ENCODE results near the gene FBLN2.

Gene FBLN2

GRCh38 chr3:13536832-13537231 lies 12.1 kb upstream of the FBLN2 start:
- H3K4me2 ChIP-seq (ENCODE audit: low read length) = no peak overlapping the region
- H2AFZ ChIP-seq (ENCODE audit: low read depth, low read length) = no peak overlapping the region
- H3K4me3 ChIP-seq (ENCODE audit: low read length) = no peak overlapping the region
- H3K27me3 ChIP-seq (ENCODE audit: low read depth, low read length) = peaks cover 24% of the 10 kb centered on the region
- no peaks in the 10 kb centered on the region for H3K9me3 ChIP-seq (ENCODE audit: insufficient read depth, low read length)
- H3K4me1 ChIP-seq (ENCODE audit: low read length) = no peaks in the 10 kb centered on the region
- no peaks in the 10 kb centered on the region for H3K36me3 ChIP-seq (replicated peaks; ENCODE audit: low read depth, low read length)
- no peak overlapping the region for H3K27ac ChIP-seq (ENCODE audit: low read length)
- H4K20me1 ChIP-seq (ENCODE audit: insufficient read depth, low read length) = no peaks in the 10 kb centered on the region
- TF ChIP-seq CTCF (IDR thresholded peaks at IDR 0.05; ENCODE audit: low read depth, low read length) = no peak
- TF ChIP-seq EZH2phosphoT487 (IDR thresholded peaks at IDR 0.05; ENCODE audit: low read depth) = no peak
- no peaks in the 10 kb centered on the region for H3K79me2 ChIP-seq (ENCODE audit: low read length)
- H3K9ac ChIP-seq (ENCODE audit: low read length) = no peak overlapping the region

GRCh38 chr3:13537244-13537908 lies 11.5 kb upstream of the FBLN2 start:
- no peak overlapping the region for H3K4me3 ChIP-seq (ENCODE audit: low read length)
- H3K4me1 ChIP-seq (ENCODE audit: low read length) = no peaks in the 10 kb centered on the region
- H3K9ac ChIP-seq (ENCODE audit: low read length) = no peak overlapping the region
- no peaks in the 10 kb centered on the region for H4K20me1 ChIP-seq (ENCODE audit: insufficient read depth, low read length)
- no peaks in the 10 kb centered on the region for H3K36me3 ChIP-seq (replicated peaks; ENCODE audit: low read depth, low read length)
- H3K9me3 ChIP-seq (ENCODE audit: insufficient read depth, low read length) = no peaks in the 10 kb centered on the region; the same call in 1 of the 2 replicates
- no peak for TF ChIP-seq CTCF (IDR thresholded peaks at IDR 0.05; ENCODE audit: low read depth, low read length)
- no peak for TF ChIP-seq EZH2phosphoT487 (IDR thresholded peaks at IDR 0.05; ENCODE audit: low read depth)
- H3K79me2 ChIP-seq (ENCODE audit: low read length) = no peaks in the 10 kb centered on the region
- peaks cover 29% of the 10 kb centered on the region for H3K27me3 ChIP-seq (ENCODE audit: low read depth, low read length)
- H3K27ac ChIP-seq (ENCODE audit: low read length) = no peak overlapping the region
- H3K4me2 ChIP-seq (ENCODE audit: low read length) = no peak overlapping the region
- no peak overlapping the region for H2AFZ ChIP-seq (ENCODE audit: low read depth, low read length)

GRCh38 chr3:13537909-13538296 lies 11.0 kb upstream of the FBLN2 start:
- TF ChIP-seq EZH2phosphoT487 (IDR thresholded peaks at IDR 0.05; ENCODE audit: low read depth) (no peak), CTCF (IDR thresholded peaks at IDR 0.05; ENCODE audit: low read depth, low read length) (no peak)
- H2AFZ ChIP-seq (ENCODE audit: low read depth, low read length) = no peak overlapping the region
- H3K9me3 ChIP-seq (ENCODE audit: insufficient read depth, low read length) = no peaks in the 10 kb centered on the region; the same call in 1 of the 2 replicates
- H3K27me3 ChIP-seq (ENCODE audit: low read depth, low read length) = peaks cover 29% of the 10 kb centered on the region
- H3K36me3 ChIP-seq (replicated peaks; ENCODE audit: low read depth, low read length) = no peaks in the 10 kb centered on the region
- H3K4me2 ChIP-seq (ENCODE audit: low read length) = no peak overlapping the region
- H3K9ac ChIP-seq (ENCODE audit: low read length) = no peak overlapping the region
- H3K4me1 ChIP-seq (ENCODE audit: low read length) = no peaks in the 10 kb centered on the region
- no peak overlapping the region for H3K4me3 ChIP-seq (ENCODE audit: low read length)
- no peak overlapping the region for H3K27ac ChIP-seq (ENCODE audit: low read length)
- no peaks in the 10 kb centered on the region for H4K20me1 ChIP-seq (ENCODE audit: insufficient read depth, low read length)
- no peaks in the 10 kb centered on the region for H3K79me2 ChIP-seq (ENCODE audit: low read length)

- Histone ChIP-seq H3K9me3 (ENCODE audit: insufficient read depth, low read length) (no peaks in the 10 kb centered on the region; the same call in 1 of the 2 replicates), H2AFZ (ENCODE audit: low read depth, low read length) (no peak overlapping the region), H3K27ac (ENCODE audit: low read length) (no peak overlapping the region), H3K4me1 (ENCODE audit: low read length) (no peaks in the 10 kb centered on the region), H3K36me3 (replicated peaks; ENCODE audit: low read depth, low read length) (no peaks in the 10 kb centered on the region), H3K79me2 (ENCODE audit: low read length) (no peaks in the 10 kb centered on the region), H3K9ac (ENCODE audit: low read length) (no peak overlapping the region), H4K20me1 (ENCODE audit: insufficient read depth, low read length) (no peaks in the 10 kb centered on the region), H3K4me3 (ENCODE audit: low read length) (no peak overlapping the region), H3K27me3 (ENCODE audit: low read depth, low read length) (peaks cover 29% of the 10 kb centered on the region), H3K4me2 (ENCODE audit: low read length) (no peak overlapping the region)
- TF ChIP-seq EZH2phosphoT487 (IDR thresholded peaks at IDR 0.05; ENCODE audit: low read depth) (no peak), CTCF (IDR thresholded peaks at IDR 0.05; ENCODE audit: low read depth, low read length) (no peak)
Measured at GRCh38 chr3:13538520-13539291, 10.2 kb upstream of the FBLN2 start.
